ENCODE data around the gene SPHK2.
"Not testable (repeated sequence)": the region's sequence is repeated elsewhere in the genome, so short reads cannot be mapped to it uniquely, and the experiment has no call there.

SPHK2 gene

GRCh38 chr19:48618916-48619691 lies at the start of gene SPHK2, which contains the start of gene RPL18:
Gene SPHK2, plus strand, starts transcription at chr19:48619506. Its CDS starts 1,009 bp downstream, at chr19:48620515.
Gene RPL18, minus strand, starts transcription at chr19:48619178. Its CDS starts 35 bp downstream, at chr19:48619143.
- no peaks in the 10 kb centered on the region for H3K27me3 ChIP-seq (ENCODE audit: insufficient read depth, insufficient read length)
- H3K9ac ChIP-seq (ENCODE audit: insufficient read length, low read depth) = peak within 1 kb of the TSS; percentile 96
- H3K4me3 ChIP-seq (ENCODE audit: insufficient read length, low read depth) = peak within 1 kb of the TSS; percentile 96
- DNase-seq (ENCODE audit: low read depth, low spot score) = peak; percentile 92
- no peaks in the 10 kb centered on the region for H3K9me3 ChIP-seq (ENCODE audit: insufficient read depth, low read length)
- peaks cover 23% of the 10 kb centered on the region for H3K4me1 ChIP-seq (ENCODE audit: insufficient read depth, insufficient read length)
- no peak for TF ChIP-seq ZNF274 (IDR thresholded peaks at IDR 0.05; ENCODE audit: low read depth, low read length)
- no peak for TF ChIP-seq SUZ12 (IDR thresholded peaks at IDR 0.05; ENCODE audit: extremely low read depth, insufficient read depth, insufficient read length)
- peak; percentile 14 for TF ChIP-seq YY1 (IDR thresholded peaks at IDR 0.05; ENCODE audit: insufficient read depth, insufficient read length)
- H3K36me3 ChIP-seq (ENCODE audit: insufficient read depth, insufficient read length, low read length) = peaks cover 48% of the 10 kb centered on the region

- DNase-seq (ENCODE audit: low read depth, low spot score) = no peak
- Histone ChIP-seq H3K27me3 (ENCODE audit: insufficient read depth, insufficient read length) (no peaks in the 10 kb centered on the region), H3K4me1 (ENCODE audit: insufficient read depth, insufficient read length) (peaks cover 13% of the 10 kb centered on the region), H3K4me3 (ENCODE audit: insufficient read length, low read depth) (no peak overlapping the region), H3K9ac (ENCODE audit: insufficient read length, low read depth) (no peak overlapping the region), H3K9me3 (ENCODE audit: insufficient read depth, low read length) (no peaks in the 10 kb centered on the region), H3K36me3 (ENCODE audit: insufficient read depth, insufficient read length, low read length) (no peaks in the 10 kb centered on the region)
- TF ChIP-seq YY1 (IDR thresholded peaks at IDR 0.05; ENCODE audit: insufficient read depth, insufficient read length) (no peak), ZNF274 (IDR thresholded peaks at IDR 0.05; ENCODE audit: low read depth, low read length) (no peak), SUZ12 (IDR thresholded peaks at IDR 0.05; ENCODE audit: extremely low read depth, insufficient read depth, insufficient read length) (no peak)
Observed at GRCh38 chr19:48569814-48570213, 49.5 kb upstream of the SPHK2 start.

- no peak for TF ChIP-seq YY1 (IDR thresholded peaks at IDR 0.05; ENCODE audit: insufficient read depth, insufficient read length)
- no peak for TF ChIP-seq SUZ12 (IDR thresholded peaks at IDR 0.05; ENCODE audit: extremely low read depth, insufficient read depth, insufficient read length)
- no peak for TF ChIP-seq ZNF274 (IDR thresholded peaks at IDR 0.05; ENCODE audit: low read depth, low read length)
- no peak for DNase-seq (ENCODE audit: low read depth, low spot score)
- no peaks in the 10 kb centered on the region for H3K9me3 ChIP-seq (ENCODE audit: insufficient read depth, low read length)
- H3K4me1 ChIP-seq (ENCODE audit: insufficient read depth, insufficient read length) = peaks cover 15% of the 10 kb centered on the region
- H3K27me3 ChIP-seq (ENCODE audit: insufficient read depth, insufficient read length) = no peaks in the 10 kb centered on the region
- no peak overlapping the region for H3K4me3 ChIP-seq (ENCODE audit: insufficient read length, low read depth)
- H3K9ac ChIP-seq (ENCODE audit: insufficient read length, low read depth) = no peak overlapping the region
- no peaks in the 10 kb centered on the region for H3K36me3 ChIP-seq (ENCODE audit: insufficient read depth, insufficient read length, low read length)
Observed at GRCh38 chr19:48571378-48572162, 47.7 kb upstream of the SPHK2 start.

- no peaks in the 10 kb centered on the region for H3K36me3 ChIP-seq (ENCODE audit: insufficient read depth, insufficient read length, low read length)
- H3K4me1 ChIP-seq (ENCODE audit: insufficient read depth, insufficient read length) = peaks cover 15% of the 10 kb centered on the region
- peak overlapping the region; percentile 21 for H3K9ac ChIP-seq (ENCODE audit: insufficient read length, low read depth)
- TF ChIP-seq ZNF274 (IDR thresholded peaks at IDR 0.05; ENCODE audit: low read depth, low read length) (no peak), YY1 (IDR thresholded peaks at IDR 0.05; ENCODE audit: insufficient read depth, insufficient read length) (no peak), SUZ12 (IDR thresholded peaks at IDR 0.05; ENCODE audit: extremely low read depth, insufficient read depth, insufficient read length) (no peak)
- no peak for DNase-seq (ENCODE audit: low read depth, low spot score)
- no peaks in the 10 kb centered on the region for H3K9me3 ChIP-seq (ENCODE audit: insufficient read depth, low read length)
- no peak overlapping the region for H3K4me3 ChIP-seq (ENCODE audit: insufficient read length, low read depth)
- H3K27me3 ChIP-seq (ENCODE audit: insufficient read depth, insufficient read length) = no peaks in the 10 kb centered on the region
Observed at GRCh38 chr19:48573163-48573505, 46.2 kb upstream of the SPHK2 start.

- no peak for DNase-seq (ENCODE audit: low read depth, low spot score)
- peaks cover 10% of the 10 kb centered on the region for H3K4me1 ChIP-seq (ENCODE audit: insufficient read depth, insufficient read length)
- H3K27me3 ChIP-seq (ENCODE audit: insufficient read depth, insufficient read length) = no peaks in the 10 kb centered on the region
- H3K9me3 ChIP-seq (ENCODE audit: insufficient read depth, low read length) = no peaks in the 10 kb centered on the region
- no peak for TF ChIP-seq SUZ12 (IDR thresholded peaks at IDR 0.05; ENCODE audit: extremely low read depth, insufficient read depth, insufficient read length)
- no peak overlapping the region for H3K9ac ChIP-seq (ENCODE audit: insufficient read length, low read depth)
- no peak overlapping the region for H3K4me3 ChIP-seq (ENCODE audit: insufficient read length, low read depth)
- no peaks in the 10 kb centered on the region for H3K36me3 ChIP-seq (ENCODE audit: insufficient read depth, insufficient read length, low read length)
Observed at GRCh38 chr19:48575931-48576622, 43.2 kb upstream of the SPHK2 start.

GRCh38 chr19:48577908-48578307 lies 41.4 kb upstream of the SPHK2 start:
- not testable (repeated sequence) for H3K27me3 ChIP-seq (ENCODE audit: insufficient read depth, insufficient read length); H3K9me3 ChIP-seq (ENCODE audit: insufficient read depth, low read length); H3K9ac ChIP-seq (ENCODE audit: insufficient read length, low read depth); H3K4me1 ChIP-seq (ENCODE audit: insufficient read depth, insufficient read length); H3K4me3 ChIP-seq (ENCODE audit: insufficient read length, low read depth); DNase-seq (ENCODE audit: low read depth, low spot score); H3K36me3 ChIP-seq (ENCODE audit: insufficient read depth, insufficient read length, low read length)

- no peak for DNase-seq (ENCODE audit: low read depth, low spot score)
- no peak overlapping the region for H3K9ac ChIP-seq (ENCODE audit: insufficient read length, low read depth)
- no peaks in the 10 kb centered on the region for H3K27me3 ChIP-seq (ENCODE audit: insufficient read depth, insufficient read length)
- H3K9me3 ChIP-seq (ENCODE audit: insufficient read depth, low read length) = no peaks in the 10 kb centered on the region
- TF ChIP-seq YY1 (IDR thresholded peaks at IDR 0.05; ENCODE audit: insufficient read depth, insufficient read length) (no peak), ZNF274 (IDR thresholded peaks at IDR 0.05; ENCODE audit: low read depth, low read length) (no peak), SUZ12 (IDR thresholded peaks at IDR 0.05; ENCODE audit: extremely low read depth, insufficient read depth, insufficient read length) (no peak)
- no peaks in the 10 kb centered on the region for H3K36me3 ChIP-seq (ENCODE audit: insufficient read depth, insufficient read length, low read length)
- H3K4me3 ChIP-seq (ENCODE audit: insufficient read length, low read depth) = no peak overlapping the region
- peaks cover 2% of the 10 kb centered on the region for H3K4me1 ChIP-seq (ENCODE audit: insufficient read depth, insufficient read length)
Observed at GRCh38 chr19:48578891-48579290, 40.4 kb upstream of the SPHK2 start.
